Nephron (organoid): ENCODE results near the gene ARFGEF2.

Experiments
- H3K27ac Mint-ChIP-seq, 3 experiments: 2 replicates each; pipeline ENCODE4 v1.8.0; 2020; ENCODE audit warnings: mixed read lengths in 3 of 3, mild to moderate bottlenecking in 2 of 3, moderate library complexity in 1 of 3
- H3K27me3 Mint-ChIP-seq: 2 replicates; pipeline ENCODE4 v1.8.0; 2021; ENCODE audit warnings: low read depth, mild to moderate bottlenecking, moderate library complexity, mixed read lengths
- H3K36me3 Mint-ChIP-seq: 2 replicates; pipeline ENCODE4 v1.8.0; 2020; ENCODE audit warnings: low read depth, mixed read lengths
- H3K4me1 Mint-ChIP-seq: 2 replicates; pipeline ENCODE4 v1.8.0; 2020; ENCODE audit warnings: mixed read lengths
- H3K4me3 Mint-ChIP-seq, 3 experiments: 2 replicates each; pipeline ENCODE4 v1.8.0; 2020; ENCODE audit warnings: mild to moderate bottlenecking in 3 of 3, mixed read lengths in 3 of 3, moderate library complexity in 2 of 3
- H3K9me3 Mint-ChIP-seq: 2 replicates; pipeline ENCODE4 v1.8.0; 2020; ENCODE audit warnings: mixed read lengths
- CTCF ChIP-seq, 3 experiments: fragments of 200-600 bp; sonication (generic); IDR thresholded peaks; one replicate each; pipeline ENCODE4 v1.5.0; 2021; ENCODE audit warnings: antibody characterized with exemption in 3 of 3; ENCODE audit not compliant: unreplicated experiment in 3 of 3

ARFGEF2 gene

GRCh38 chr20:48995589-48995988, 74.1 kb downstream of the ARFGEF2 start:
- Mint-ChIP-seq H3K27ac (no peak overlapping the region), H3K36me3 (peaks cover 64% of the 10 kb centered on the region), H3K27me3 (no peaks in the 10 kb centered on the region), H3K9me3 (no peaks in the 10 kb centered on the region), H3K4me1 (no peaks in the 10 kb centered on the region), H3K4me3 (no peak overlapping the region)
- TF ChIP-seq CTCF (IDR thresholded peaks at IDR 0.05; ENCODE audit: unreplicated experiment in 3 of 3), result no peak

GRCh38 chr20:48999890-49000870, 78.7 kb downstream of the ARFGEF2 start:
- Mint-ChIP-seq H3K27me3 (no peaks in the 10 kb centered on the region), H3K4me3 (no peak overlapping the region), H3K9me3 (no peaks in the 10 kb centered on the region), H3K27ac (no peak overlapping the region), H3K4me1 (no peaks in the 10 kb centered on the region), H3K36me3 (peaks cover 53% of the 10 kb centered on the region)
- no peak for TF ChIP-seq CTCF (IDR thresholded peaks at IDR 0.05; ENCODE audit: unreplicated experiment in 3 of 3)

DNA sequence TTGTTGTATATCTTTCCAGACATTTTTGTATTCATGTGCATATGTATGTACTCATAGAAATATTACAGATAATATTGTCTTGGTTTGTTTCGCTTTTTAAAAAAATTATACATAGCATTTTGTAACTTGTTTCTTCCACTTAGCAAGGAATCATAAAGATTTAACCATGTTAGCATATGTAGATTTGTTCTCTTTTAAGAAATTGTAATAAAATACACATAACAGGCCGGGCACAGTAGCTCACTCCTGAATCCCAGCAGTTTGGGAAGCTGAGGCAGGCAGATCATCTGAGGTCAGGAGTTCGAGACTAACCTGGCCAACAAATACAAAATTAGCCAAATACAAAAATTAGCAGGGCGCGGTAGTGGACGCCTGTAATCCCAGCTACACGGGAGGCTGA, 80.2 kb downstream of the ARFGEF2 start:
- no peak overlapping the region for H3K27ac Mint-ChIP-seq
- no peak for TF ChIP-seq CTCF (IDR thresholded peaks at IDR 0.05; ENCODE audit: unreplicated experiment in 3 of 3)
- H3K27me3 Mint-ChIP-seq, result no peaks in the 10 kb centered on the region
- H3K4me1 Mint-ChIP-seq, result no peaks in the 10 kb centered on the region
- H3K9me3 Mint-ChIP-seq, result no peaks in the 10 kb centered on the region
- H3K36me3 Mint-ChIP-seq, result peaks cover 56% of the 10 kb centered on the region
- no peak overlapping the region for H3K4me3 Mint-ChIP-seq

DNA sequence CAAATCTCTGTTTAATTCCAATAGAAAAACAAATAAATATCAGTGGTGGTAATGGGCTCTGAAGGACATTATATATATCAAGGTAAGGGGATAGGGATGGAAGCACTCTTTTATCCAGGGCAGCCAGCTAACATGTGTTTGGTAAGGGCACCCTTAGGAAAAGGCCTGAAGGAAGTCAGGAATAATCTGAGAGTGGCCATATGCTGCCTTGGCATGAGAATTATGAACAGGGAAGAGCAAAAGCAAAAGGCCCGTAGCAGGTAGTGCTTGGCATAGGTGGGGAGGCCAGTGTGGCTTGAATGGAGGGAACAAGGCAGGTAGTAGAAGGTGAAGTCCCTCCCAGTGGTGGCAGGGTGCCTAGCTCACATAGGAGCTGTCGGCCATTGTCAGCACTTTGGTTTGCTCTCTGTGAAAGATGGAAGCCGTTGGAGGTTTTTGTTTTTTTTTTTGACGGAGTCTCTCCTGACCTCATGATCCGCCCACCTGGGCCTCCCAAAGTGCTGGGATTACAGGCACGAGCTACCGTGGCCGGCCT, 85.0 kb downstream of the ARFGEF2 start:
- no peaks in the 10 kb centered on the region for H3K27me3 Mint-ChIP-seq
- H3K4me1 Mint-ChIP-seq, result no peaks in the 10 kb centered on the region
- no peaks in the 10 kb centered on the region for H3K9me3 Mint-ChIP-seq
- no peak for TF ChIP-seq CTCF (IDR thresholded peaks at IDR 0.05; ENCODE audit: unreplicated experiment in 3 of 3)
- H3K27ac Mint-ChIP-seq, result peak overlapping the region in 1 of 3 experiments; percentile 65
- peaks cover 45% of the 10 kb centered on the region for H3K36me3 Mint-ChIP-seq
- H3K4me3 Mint-ChIP-seq, result no peak overlapping the region

DNA sequence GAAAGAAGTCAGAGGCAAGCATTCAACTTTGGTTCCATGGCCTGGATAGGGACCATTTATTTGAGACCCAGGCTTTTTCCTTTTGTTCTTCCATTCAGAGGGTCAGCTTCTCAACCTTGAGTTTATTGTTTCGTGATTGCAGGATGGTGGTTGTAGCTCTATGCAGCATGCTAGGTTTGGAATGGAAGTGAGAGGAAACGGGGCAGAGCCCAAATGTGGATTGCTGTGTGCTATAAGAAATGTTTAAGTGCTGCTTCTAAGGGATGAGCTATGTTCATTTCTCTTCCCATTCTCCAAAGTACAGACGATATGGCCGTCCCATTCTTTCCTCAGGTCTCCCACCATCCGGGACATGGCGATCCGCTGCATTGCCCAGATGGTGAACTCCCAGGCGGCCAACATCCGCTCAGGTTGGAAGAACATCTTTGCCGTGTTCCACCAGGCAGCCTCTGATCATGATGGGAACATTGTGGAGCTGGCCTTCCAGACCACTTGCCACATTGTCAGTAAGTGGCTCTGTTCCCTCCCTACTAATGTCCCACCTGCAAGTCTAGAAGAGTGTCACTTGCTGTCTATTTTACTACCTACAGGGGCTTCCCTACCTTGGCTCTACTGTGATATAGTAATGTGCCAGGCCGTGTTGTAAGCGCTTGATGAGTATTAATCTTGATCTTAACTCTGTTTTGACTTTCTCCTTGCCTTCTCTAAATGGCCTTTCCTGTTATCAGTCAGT, 88.6 kb downstream of the ARFGEF2 start:
- no peak overlapping the region for H3K4me3 Mint-ChIP-seq
- H3K9me3 Mint-ChIP-seq, result no peaks in the 10 kb centered on the region
- peak overlapping the region in 1 of 3 experiments; percentile 78 for H3K27ac Mint-ChIP-seq
- H3K27me3 Mint-ChIP-seq, result no peaks in the 10 kb centered on the region
- peaks cover 56% of the 10 kb centered on the region for H3K36me3 Mint-ChIP-seq
- no peaks in the 10 kb centered on the region for H3K4me1 Mint-ChIP-seq
- TF ChIP-seq CTCF (IDR thresholded peaks at IDR 0.05; ENCODE audit: unreplicated experiment in 3 of 3), result no peak
